Activated CD8-positive, alpha-beta memory T cell treated with anti-CD3 and anti-CD28 coated beads for 24 hours (primary cell): ENCODE data around the gene GOLGB1.
"Not testable (repeated sequence)": the region's sequence is repeated elsewhere in the genome, so short reads cannot be mapped to it uniquely, and the experiment has no call there.

Experiments
- DNase-seq: peaks from one replicate; pipeline ENCODE4 v3.0.0-alpha.2; 2020

GOLGB1 gene

GRCh38 chr3:121743106-121743505, 6.4 kb downstream of the GOLGB1 start:
- not testable (repeated sequence) for DNase-seq

DNA sequence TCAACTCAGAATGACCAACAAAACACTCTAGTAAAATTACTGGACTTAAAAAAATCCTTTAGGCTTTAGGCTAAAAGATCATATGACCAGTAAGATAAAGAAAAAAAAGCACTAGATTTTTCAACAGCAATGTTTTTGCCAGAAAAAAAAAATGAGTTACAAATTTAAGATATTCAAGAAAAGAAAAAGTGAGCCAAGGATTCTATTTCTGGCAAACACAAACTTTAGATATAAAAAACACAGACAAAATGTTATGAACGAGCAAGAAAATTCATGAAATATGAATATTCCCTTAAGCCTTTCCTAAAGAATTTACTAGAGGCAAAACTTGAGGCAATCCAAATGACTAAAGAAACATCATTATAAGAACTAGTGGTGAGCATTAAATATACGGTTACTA, 8.6 kb downstream of the GOLGB1 start:
- DNase-seq, result no peak

DNA sequence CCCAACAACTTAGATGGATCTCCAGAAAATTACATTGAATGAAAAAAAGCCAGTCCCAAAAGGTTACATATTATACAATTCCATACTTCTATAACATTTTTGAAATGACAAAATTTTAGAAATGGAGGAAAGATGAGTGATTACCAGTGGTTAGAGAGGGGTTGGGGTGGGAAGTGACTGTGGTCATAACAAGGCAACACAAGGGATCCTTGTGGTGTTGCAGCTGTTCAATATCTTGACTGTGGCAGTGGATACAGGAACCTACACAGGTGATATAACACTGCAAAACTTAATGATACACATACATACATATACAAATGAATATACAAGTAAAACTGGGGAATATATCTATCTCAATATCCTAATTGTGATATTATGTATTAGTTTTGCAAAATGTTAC, 9.6 kb downstream of the GOLGB1 start:
- no peak for DNase-seq

DNA sequence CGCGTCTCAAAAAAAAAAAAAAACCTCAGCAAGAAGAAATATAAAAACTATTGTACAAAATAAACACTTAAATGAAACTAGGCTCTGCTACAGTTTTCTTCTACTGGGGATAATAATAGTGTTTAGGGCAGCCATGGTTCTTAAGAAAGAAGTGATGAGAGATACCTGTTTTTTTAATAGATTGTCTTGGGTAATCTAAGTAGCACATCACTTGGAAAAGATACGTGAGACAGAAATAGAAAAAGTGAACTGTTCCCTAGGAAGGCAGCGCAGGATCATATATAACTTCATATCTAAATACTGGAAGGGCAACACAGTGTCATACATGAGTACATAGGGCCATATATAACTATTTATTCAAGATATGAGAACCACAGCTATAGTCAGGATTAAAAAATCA, 11.9 kb downstream of the GOLGB1 start:
- no peak for DNase-seq

DNA sequence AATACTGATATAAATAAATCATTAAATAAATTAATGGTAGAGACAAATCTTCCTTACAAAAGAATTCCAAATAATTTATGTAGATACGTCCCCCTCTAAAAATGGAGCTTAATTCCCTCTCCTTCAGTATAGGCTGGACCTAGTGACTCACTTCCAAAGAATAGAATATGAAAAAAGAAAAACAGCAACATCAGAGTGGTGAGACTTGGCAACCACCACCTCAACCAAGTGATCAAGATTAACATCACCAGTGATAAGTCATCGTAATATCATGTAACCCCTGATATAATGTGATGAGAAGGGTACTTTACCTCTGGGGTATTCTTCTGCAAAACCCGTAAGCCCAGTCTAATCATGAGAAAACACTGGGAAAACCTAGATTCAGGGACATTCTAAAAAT, 13.4 kb downstream of the GOLGB1 start:
- no peak for DNase-seq

DNA sequence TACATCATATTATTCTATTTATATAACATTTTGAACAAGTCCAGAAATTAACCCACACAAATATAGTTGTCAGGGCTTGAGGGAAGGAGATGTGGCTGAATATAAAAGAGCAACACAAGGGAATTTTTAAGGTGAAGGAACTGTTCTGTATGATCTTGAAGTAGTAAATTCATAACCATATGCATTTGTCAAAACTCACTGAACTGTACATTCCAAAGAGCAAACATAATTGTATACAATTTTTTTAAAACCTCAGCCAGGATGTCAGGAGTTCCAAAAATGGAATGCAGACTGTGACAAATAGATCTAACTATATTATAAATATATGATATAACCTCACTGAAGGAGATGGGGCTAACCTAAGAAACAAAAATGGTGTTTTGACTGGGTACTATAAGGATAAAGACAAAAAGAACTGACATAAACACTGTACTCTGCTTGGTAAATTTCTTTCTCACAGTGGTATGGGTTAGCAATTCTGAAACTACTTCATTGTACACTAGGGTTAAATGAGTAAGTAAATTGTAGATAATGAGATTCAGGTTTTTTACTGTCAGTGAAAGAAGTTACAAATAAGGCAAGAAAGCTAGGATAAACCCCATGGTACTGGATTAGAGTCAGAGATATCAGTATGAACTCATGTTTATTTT, 14.4 kb downstream of the GOLGB1 start:
- no peak for DNase-seq

- DNase-seq, result no peak
Measured at GRCh38 chr3:121730940-121731687, 18.4 kb downstream of the GOLGB1 start.

DNA sequence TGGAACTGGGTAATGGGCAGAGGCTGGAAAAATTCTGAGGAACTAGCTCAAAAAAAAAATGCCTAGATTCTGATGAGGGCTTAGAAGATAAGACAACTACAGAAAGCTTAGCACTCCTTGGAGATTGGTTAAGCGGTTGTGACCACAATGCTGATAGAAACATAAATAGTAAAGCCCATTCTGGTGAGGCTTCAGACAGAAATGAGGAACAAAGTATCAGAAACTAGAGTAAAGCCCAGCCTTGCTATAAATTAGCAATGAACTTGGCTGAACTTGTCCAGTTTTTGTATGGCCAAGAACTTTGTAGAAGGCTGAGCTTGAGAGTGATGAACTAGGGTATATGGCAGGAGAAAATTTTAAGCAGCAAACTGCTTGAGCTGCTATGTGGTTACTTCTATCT, 25.4 kb downstream of the GOLGB1 start:
- DNase-seq, result no peak

DNA sequence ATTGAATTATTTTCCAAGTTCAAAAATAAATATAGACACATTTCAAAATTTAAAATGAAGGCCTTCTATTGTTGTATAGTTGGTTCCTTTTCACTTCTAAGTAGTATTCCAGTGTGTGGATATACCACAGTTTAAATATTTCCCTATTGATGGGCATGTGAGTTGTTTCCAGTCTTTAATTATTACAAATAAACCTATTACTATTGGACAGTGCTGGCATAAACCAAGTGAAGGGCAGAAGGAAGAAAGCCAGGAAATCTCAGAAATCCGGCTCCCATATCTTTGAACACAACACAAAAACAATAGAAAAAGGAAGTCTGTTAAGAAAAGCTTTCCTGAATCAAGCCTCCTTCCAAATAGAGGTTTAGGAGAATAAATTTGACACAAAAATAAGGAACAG, 26.1 kb downstream of the GOLGB1 start:
- DNase-seq, result no peak

DNA sequence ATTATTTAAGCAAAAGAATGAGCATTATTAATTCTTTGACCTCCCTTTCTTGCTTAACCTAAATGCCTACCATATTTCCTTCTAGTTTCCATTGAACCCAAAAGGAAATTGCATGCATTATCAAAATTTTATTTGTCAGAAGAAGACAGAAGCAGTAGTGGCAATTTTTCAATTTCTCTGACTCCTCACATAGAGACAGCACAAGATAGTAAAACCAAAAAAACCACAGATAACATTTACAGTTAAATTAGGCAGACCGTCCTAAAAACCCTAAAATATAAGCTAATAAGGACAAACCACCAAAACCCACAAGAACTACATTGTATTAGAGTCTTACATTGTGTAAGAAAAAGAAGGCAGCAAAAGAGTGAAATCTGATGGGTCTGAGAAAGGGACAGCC, 27.1 kb downstream of the GOLGB1 start:
- DNase-seq, result no peak

- no peak for DNase-seq
Measured at GRCh38 chr3:121720163-121720562, 29.4 kb downstream of the GOLGB1 start.

GRCh38 chr3:121719423-121719822, 30.1 kb downstream of the GOLGB1 start:
- no peak for DNase-seq

- no peak for DNase-seq
Measured at GRCh38 chr3:121718205-121718846, 31.2 kb downstream of the GOLGB1 start.

- DNase-seq, result no peak
Measured at GRCh38 chr3:121710347-121710746, 39.2 kb downstream of the GOLGB1 start.

DNA sequence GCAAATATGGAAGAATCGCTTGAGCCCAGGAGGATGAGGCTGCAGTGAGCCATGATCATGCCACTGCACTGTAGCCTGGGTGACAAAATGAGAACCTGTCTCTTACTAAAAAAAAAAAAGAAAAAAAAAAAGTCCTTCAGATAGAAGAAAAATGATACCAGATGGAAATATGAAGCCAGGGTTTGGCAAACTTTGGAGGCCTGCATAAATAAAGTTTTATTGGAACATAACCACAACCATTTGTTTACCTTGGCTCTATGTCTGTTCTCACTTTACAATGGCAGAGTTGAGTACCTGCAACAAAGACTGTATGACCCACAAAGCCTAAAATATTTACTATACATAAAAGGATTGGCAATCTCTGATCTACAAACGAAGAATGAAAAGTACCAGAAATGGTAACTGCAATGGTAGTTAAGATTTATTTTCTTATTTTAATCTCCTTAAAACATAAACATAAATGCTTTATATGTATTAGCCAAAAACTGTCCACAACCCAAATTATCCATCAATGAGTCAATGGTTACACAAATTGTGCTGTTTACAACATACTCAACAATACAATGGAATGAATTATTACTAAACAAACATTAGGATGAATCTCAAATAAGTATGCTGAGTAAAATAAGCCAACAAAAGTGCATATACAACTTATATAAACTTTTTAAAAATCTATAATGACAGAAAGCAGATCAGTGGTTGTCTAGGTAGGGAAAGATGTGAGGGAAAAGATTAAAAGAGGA, 41.8 kb downstream of the GOLGB1 start:
- DNase-seq, result no peak

DNA sequence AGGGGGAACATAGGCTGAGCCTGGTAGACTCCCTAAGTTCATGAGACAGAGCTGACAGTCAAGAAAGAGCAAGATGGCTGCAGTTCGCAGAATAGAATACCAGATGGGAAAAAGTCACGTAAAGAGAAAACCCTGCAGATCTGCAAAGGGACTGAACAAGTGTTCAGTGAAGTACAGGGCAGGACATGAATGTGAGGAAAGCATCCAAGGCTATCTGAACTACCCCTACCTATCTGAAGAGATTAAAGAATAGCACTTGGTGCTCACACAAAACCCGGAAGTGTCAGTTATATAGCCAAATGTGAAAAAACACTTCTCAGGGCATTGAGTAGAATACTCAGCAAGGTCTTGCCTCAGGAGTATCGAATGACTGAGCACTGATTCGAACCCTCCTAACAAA, 44.0 kb downstream of the GOLGB1 start:
- no peak for DNase-seq

- no peak for DNase-seq
Measured at GRCh38 chr3:121703973-121704372, 45.6 kb downstream of the GOLGB1 start.

- DNase-seq, result no peak
Measured at GRCh38 chr3:121698901-121699300, 50.6 kb downstream of the GOLGB1 start.

DNA sequence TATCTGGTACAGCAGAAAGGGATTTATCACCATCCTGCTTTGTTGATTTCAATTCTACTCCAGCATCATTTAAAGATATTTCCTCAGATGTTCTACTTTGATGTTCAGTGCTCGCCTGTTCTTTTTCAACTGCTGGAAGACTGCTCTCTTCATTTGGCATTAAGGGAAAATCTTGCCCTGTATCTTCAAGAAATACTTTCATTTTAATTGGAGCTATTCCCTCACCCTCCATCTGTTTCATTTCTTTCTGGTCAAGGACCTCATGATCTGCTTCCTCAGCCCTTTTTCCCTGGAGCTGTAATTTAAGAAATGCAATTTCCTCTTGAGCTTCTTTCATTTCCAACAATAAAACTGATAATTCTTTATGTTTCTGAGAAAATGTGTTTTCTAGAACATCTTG, 51.1 kb downstream of the GOLGB1 start:
- no peak for DNase-seq

GRCh38 chr3:121696186-121696585, 53.4 kb downstream of the GOLGB1 start:
- DNase-seq, result no peak

DNA sequence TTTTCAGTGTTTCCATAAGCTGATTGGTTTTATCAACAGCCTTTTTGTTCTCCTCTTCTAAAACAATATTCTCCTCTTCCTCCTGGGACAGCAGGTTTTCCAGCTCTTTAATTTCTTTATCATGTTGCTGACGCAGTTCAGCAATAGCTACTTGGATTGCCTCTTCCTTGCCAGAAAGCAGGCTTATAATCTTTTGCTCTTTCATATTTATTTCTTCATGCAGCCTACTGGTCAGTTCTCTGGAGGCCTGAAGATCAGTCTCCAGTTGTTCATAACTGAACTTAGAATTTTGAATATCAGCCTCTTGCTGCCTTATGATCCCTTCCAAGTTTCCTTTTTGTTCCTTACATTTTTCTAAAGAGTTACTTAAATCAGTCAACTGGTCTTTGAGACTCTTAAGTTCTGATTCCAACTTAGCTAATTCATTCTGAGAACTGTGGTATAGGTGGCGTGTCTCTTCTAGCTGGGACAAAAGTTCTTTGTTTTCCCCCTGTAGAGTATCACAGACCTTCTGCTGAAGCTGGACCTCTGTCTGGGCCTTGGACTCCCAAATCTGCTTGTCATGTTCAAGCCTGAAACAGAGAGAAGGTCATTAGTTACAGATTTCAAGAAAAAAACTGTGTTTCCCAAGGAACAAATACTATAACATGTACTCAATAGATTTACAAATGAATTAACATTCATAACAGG, 57.4 kb downstream of the GOLGB1 start:
- no peak for DNase-seq

DNA sequence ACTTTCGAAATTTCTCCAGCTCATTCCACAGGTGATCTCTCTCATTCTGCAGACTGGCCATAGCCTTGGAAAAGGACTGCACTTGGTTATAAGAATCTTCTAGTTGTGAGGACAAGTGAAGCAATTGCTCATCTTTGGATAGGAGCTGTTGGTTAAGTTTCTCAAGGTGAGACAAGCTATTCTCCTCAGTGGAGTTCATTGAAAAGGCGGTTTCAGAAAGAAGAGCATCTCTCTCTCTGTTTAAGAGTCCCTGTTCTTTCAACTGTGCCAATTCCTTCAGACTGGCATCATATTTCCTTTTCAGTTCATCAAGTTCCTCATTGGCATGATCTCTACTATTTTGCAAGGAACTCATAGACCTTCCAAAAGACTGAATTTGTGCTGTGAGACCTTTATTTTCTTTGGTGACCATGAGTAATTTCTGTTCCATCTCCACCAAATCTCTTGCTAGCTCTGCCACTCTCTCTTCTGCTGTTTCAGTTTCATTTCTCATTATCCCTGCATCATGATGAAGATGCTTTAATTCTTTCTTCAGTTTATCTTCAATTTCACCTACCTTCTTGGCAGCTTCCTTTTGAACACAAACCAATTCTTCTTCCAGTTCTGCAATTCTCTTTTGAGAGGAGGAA, 58.6 kb downstream of the GOLGB1 start:
- no peak for DNase-seq
